ENCODE data around the gene STPG3.

- TF ChIP-seq CTCF (IDR thresholded peaks at IDR 0.05) (no peak), POLR2A (IDR thresholded peaks at IDR 0.05) (no peak)
Observed at GRCh38 chr9:137245450-137246421, 5.3 kb upstream of the STPG3 start.
